GM12872 (cell line): Measurements from ENCODE around the gene CCDC40.

Experiments used
- CTCF ChIP-seq: IDR thresholded peaks from 3 replicates; pipeline ENCODE4 v1.5.1; 2011; ENCODE audit warnings: low read depth, mild to moderate bottlenecking, low read length, moderate library complexity; ENCODE audit not compliant: insufficient read depth

Gene CCDC40

GRCh38 chr17:80095844-80096475 is 59.5 kb downstream of the CCDC40 start:
- no peak for TF ChIP-seq CTCF

GRCh38 chr17:80096561-80097021 is 60.1 kb downstream of the CCDC40 start:
- no peak for TF ChIP-seq CTCF

GRCh38 chr17:80097127-80097621 is 60.7 kb downstream of the CCDC40 start:
- TF ChIP-seq CTCF, result no peak

GRCh38 chr17:80097844-80098691 is 61.6 kb downstream of the CCDC40 start:
- no peak for TF ChIP-seq CTCF

- TF ChIP-seq CTCF, result no peak
Observed at GRCh38 chr17:80099291-80100034, 63.0 kb downstream of the CCDC40 start.

- no peak for TF ChIP-seq CTCF
Observed at GRCh38 chr17:80100035-80100323, 63.5 kb downstream of the CCDC40 start.
